ENCODE results near the gene CD300LB. TPM values are rescaled to one million over a fixed set of nuclear protein-coding genes. Genes with fewer than 3 reads are reported as not detected.

CD300LB gene
- total RNA-seq, 4 donors from 2014 or later: not detected

DNA sequence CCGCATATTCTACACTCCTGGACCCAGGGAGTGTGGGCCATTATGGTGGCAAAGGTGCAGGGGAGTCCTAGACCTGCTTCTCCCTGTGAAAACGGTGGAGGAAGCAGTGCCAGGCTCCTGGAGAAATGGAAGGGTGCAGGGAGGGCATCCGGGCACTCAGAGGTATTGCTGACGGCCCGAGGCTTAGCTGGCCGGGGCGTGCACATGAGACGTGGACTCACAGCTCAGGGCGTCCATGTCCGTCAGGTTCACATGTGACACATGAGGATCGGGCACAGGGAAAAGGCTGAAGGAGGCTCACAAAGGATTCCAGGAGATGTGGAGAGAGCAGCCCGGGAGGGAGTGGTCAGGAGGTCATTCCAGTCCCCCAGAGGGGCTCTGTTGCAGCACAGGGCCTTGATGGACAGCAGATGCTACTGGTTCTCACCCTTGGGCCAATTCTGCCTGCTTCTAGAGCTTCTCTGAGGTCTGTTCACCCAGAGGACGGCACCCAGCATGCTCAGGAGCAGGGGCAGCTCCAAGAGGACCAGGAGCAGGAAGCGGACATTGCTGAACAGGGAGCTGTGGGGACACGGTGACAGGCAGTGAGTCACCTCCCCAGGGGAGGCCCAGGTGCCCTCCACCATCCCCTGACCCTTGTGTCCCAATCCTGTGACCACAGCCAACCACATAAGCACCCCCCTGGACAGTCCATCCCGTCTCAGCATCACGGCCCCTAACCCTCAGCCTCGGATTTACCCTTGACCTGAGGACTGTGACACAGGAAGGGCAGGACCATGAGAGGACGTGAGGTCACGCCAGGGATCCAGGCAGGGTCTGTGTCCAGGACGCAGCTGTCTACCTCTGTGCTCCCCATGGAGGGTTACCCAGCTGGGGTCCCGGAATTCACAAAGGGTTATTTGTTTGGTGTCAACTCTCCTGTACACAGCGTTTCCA lies 10.2 kb upstream of the CD300LB start:
- Histone ChIP-seq H3K27me3 (peaks cover 3% of the 10 kb centered on the region), H3K27ac (no peak overlapping the region), H3K36me3 (no peaks in the 10 kb centered on the region), H3K4me1 (no peaks in the 10 kb centered on the region), H3K4me3 (no peak overlapping the region), H3K9me3 (no peaks in the 10 kb centered on the region)
- DNase-seq (ENCODE audit: low spot score in 2 of 2): no peak
- no peak for TF ChIP-seq POLR2AphosphoS5 (IDR thresholded peaks at IDR 0.05)
- TF ChIP-seq POLR2A (IDR thresholded peaks at IDR 0.05): no peak
- 76% methylated on average over 23 of the region's 23 CpGs for WGBS

DNA sequence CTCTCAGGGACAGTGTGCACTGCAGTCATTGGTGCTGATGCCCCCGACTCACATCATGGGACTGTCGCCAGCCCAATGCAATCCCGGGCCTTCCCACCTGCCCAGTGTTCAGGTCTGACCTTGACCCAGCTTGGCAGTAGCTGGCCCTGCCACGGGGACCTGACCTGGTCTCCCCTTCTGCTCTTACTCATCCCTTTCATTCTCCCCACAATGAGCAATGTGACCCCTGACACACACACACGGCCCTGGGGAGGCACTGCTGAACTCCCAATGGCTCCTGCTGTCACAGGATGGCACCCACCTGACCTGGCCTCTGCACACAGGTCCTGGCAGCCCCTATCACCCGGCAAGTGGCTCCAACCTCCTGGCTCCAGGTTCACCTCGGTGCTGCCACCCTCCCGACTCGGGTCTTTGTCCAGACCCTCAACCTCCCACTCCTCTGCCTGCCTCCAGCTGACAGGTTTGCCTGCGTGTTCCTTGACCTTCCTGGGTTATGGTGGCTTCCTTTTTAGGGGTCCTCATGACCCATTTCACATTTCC lies 8.1 kb upstream of the CD300LB start:
- WGBS: 71% methylated on average over 10 of the region's 10 CpGs
- no peak for DNase-seq (ENCODE audit: low spot score in 2 of 2)
- Histone ChIP-seq H3K36me3 (no peaks in the 10 kb centered on the region), H3K4me1 (no peaks in the 10 kb centered on the region), H3K4me3 (no peak overlapping the region), H3K27me3 (peaks cover 5% of the 10 kb centered on the region), H3K27ac (no peak overlapping the region), H3K9me3 (no peaks in the 10 kb centered on the region)
- TF ChIP-seq POLR2AphosphoS5 (IDR thresholded peaks at IDR 0.05) (no peak), EP300 (IDR thresholded peaks at IDR 0.05) (no peak), POLR2A (IDR thresholded peaks at IDR 0.05) (no peak)
- TF ChIP-seq, protein P1, sequence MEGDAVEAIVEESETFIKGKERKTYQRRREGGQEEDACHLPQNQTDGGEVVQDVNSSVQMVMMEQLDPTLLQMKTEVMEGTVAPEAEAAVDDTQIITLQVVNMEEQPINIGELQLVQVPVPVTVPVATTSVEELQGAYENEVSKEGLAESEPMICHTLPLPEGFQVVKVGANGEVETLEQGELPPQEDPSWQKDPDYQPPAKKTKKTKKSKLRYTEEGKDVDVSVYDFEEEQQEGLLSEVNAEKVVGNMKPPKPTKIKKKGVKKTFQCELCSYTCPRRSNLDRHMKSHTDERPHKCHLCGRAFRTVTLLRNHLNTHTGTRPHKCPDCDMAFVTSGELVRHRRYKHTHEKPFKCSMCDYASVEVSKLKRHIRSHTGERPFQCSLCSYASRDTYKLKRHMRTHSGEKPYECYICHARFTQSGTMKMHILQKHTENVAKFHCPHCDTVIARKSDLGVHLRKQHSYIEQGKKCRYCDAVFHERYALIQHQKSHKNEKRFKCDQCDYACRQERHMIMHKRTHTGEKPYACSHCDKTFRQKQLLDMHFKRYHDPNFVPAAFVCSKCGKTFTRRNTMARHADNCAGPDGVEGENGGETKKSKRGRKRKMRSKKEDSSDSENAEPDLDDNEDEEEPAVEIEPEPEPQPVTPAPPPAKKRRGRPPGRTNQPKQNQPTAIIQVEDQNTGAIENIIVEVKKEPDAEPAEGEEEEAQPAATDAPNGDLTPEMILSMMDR (IDR thresholded peaks at IDR 0.05): no peak

DNA sequence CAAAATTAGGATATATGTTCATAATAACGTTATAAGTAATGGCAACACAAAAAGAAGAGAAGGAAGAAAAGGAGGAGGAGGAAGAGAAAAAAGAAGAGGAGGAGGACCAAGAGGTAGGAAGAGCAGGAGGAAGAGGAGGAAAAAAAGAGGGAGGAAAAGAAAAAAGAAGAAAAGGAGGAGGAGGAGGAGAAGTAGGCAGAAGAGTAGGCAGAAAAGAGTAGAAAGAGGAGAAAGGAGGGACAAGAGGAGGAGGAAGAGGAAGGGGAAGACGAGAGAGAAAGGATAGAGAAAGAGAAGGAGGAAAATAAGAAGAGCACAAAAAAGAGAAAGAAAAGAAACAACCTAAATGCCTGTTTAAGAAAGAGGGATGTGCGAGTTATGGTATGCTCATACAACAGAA lies 5.6 kb upstream of the CD300LB start:
- 69% methylated on average over 3 of the region's 3 CpGs for WGBS
- TF ChIP-seq EP300 (IDR thresholded peaks at IDR 0.05) (no peak), POLR2A (IDR thresholded peaks at IDR 0.05) (no peak), POLR2AphosphoS5 (IDR thresholded peaks at IDR 0.05) (no peak)
- TF ChIP-seq, protein P1 (IDR thresholded peaks at IDR 0.05): no peak
- H3K36me3 ChIP-seq: no peaks in the 10 kb centered on the region
- DNase-seq (ENCODE audit: low spot score in 2 of 2): no peak
- H3K27me3 ChIP-seq: peaks cover 7% of the 10 kb centered on the region
- no peaks in the 10 kb centered on the region for H3K9me3 ChIP-seq
- no peaks in the 10 kb centered on the region for H3K4me1 ChIP-seq
- no peak overlapping the region for H3K27ac ChIP-seq
- no peak overlapping the region for H3K4me3 ChIP-seq

DNA sequence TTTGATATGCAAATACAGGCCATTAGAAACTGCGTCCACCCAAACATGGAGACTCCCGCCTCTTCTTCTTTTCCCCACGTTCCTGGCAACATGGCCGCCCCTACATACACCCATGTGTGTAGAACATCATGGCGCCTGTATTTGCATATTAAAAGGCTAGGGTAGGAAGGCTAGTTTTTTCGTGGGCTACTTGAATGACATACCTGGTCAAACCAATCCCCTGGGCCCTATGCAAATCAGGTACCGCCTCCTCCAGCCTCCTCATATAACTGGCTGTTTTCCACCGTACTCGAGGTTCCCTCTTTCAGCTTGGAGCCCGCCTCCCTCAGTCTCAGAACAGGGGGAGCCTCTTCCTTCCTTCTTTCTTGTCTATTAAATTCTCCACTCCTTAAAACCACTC lies 840 bp upstream of the CD300LB start:
- Histone ChIP-seq H3K27me3 (peaks cover 9% of the 10 kb centered on the region), H3K9me3 (no peaks in the 10 kb centered on the region), H3K4me1 (no peaks in the 10 kb centered on the region), H3K27ac (no peak overlapping the region), H3K36me3 (no peaks in the 10 kb centered on the region), H3K4me3 (peak overlapping the region; percentile 6)
- TF ChIP-seq EP300 (IDR thresholded peaks at IDR 0.05) (no peak), POLR2AphosphoS5 (IDR thresholded peaks at IDR 0.05) (no peak), POLR2A (IDR thresholded peaks at IDR 0.05) (no peak)
- TF ChIP-seq, protein P1 (IDR thresholded peaks at IDR 0.05): no peak
- DNase-seq (ENCODE audit: low spot score in 2 of 2): peak; percentile 68 to 79
- WGBS: 61% methylated on average over 10 of the region's 10 CpGs

DNA sequence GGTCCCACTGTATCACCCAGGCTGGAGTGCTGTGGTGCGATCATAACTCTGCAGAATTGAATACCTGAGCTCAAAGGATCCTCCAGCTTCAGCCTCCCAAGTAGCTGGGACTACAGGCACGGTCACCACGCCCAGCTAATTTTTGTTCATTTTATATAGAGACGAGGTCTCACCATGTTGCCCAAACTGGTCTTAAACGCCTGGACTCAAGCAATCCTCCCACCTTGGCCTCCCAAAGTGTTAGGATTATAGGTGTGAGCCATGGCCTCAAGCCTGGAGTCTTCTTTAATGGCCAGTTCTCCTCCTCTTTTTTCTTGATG lies 484 bp downstream of the CD300LB start:
- Histone ChIP-seq H3K9me3 (no peaks in the 10 kb centered on the region), H3K27ac (no peak overlapping the region), H3K4me1 (no peaks in the 10 kb centered on the region), H3K27me3 (peaks cover 6% of the 10 kb centered on the region), H3K4me3 (no peak overlapping the region), H3K36me3 (no peaks in the 10 kb centered on the region)
- TF ChIP-seq EP300 (IDR thresholded peaks at IDR 0.05) (no peak), POLR2A (IDR thresholded peaks at IDR 0.05) (no peak), POLR2AphosphoS5 (IDR thresholded peaks at IDR 0.05) (no peak)
- TF ChIP-seq, protein P1 (IDR thresholded peaks at IDR 0.05): no peak
- peak in 1 of 2 donors; percentile 15 for DNase-seq (ENCODE audit: low spot score in 2 of 2)
- WGBS: 72% methylated on average over 5 of the region's 5 CpGs
